ENCODE results near the gene TRIM54.
"Not testable (repeated sequence)": the region's sequence is repeated elsewhere in the genome, so short reads cannot be mapped to it uniquely, and the experiment has no call there.

Gene TRIM54

GRCh38 chr2:27281442-27281841, 787 bp upstream of the TRIM54 start:
- no peak for DNase-seq (ENCODE audit: low read depth in 4 of 4, low spot score in 1 of 4)

DNA sequence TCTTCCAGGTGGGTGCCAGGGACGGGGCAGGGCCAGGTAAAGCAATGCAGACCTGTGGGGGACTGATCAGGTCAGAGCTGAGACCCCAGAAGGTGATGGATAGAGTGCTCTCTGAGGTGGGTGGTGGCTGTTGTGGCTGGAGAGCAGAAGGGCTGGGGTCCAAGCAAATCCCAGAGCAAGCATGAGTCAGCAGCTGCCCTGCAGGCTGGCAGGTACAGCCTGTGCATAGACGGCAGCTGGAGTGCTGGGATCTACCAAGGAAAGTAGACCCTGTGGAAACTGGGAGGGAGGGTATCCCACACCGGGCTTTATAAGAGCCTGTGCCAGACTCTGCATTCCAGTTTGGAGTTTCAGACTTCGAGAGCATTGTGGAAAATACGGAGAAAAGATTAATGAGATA, 663 bp downstream of the TRIM54 start:
- DNase-seq (ENCODE audit: low read depth in 4 of 4, low spot score in 1 of 4) = no peak

DNA sequence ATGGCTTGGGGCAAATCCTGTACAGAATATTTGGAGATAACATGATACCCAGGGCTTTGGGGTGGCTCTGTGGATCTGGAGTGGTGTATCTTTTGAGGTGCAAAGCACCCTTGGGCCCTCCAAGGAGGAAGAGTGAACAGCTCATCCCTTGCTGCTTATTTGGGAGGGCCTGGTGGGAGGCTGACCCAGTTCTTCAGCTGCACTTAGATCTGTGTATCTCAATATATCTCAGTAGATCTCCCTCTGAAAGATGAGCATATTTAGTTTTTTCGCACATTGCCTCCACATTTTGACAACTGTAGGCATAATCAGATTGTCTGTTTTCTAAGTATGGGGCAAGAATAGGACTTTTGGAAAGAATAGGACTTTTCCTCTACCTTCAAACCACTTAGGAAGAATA, 2.8 kb downstream of the TRIM54 start:
- DNase-seq (ENCODE audit: low read depth in 4 of 4, low spot score in 1 of 4) = no peak

DNA sequence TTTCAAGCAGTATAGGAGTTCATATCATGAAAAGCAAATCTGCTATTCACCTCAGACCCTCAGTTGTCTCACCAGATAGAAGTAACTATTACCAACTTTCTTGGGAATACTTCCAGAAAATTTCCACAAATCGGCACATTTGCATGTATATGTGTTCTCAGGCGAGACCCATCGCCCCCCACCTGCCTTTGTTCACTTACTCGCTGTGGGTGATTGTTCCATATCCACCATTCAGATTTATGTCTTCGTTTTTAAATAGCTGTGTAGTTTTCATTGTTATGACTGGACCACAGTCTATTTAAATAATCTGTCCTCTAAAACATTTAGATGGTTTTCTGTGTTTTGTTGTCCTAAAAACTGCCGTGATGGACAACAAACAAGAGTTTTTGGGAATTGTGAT, 3.3 kb downstream of the TRIM54 start:
- DNase-seq (ENCODE audit: low read depth in 4 of 4, low spot score in 1 of 4) = no peak

- no peak for DNase-seq (ENCODE audit: low read depth in 4 of 4, low spot score in 1 of 4)
These were observed 6.4 kb downstream of the TRIM54 start for GRCh38 chr2:27288610-27289009.

DNA sequence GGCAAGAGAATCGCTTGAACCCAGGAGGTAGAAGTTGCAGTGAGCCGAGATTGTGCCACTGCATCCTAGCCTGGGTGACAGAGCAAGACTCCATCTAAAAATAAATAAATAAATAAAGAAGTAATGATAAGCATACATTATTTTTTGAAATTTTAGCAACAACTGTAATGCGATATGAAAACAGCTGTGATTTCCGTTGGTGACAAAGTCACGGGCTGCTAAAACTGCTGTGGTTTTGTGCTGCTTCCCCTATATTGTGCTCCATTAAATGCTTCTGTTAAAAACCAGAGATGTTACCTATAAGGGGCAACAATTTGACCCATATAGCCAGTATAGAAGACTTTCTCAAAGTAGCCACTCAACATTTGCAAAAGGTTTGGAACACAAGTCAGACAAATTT, 8.3 kb downstream of the TRIM54 start:
- DNase-seq (ENCODE audit: low read depth in 4 of 4, low spot score in 1 of 4) = no peak

DNA sequence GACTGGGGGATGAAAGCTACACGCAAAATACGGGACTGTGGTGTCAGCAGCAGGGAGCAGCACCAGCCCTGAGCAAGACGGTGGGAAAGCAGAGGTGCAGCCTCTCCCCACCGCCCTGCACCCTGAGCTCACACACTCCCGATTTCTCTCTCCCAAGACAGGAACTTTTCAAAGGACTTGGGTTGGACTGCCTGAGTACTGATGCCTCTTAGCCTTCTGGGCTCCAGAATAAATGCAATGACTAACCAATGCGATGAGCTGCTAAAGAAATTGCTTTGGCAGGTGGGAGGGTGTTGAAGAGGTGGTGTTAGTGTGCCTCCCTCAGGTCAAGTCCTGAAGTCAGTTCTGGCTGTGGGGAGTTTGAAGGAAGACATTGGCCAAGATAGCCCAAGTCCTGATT, 9.6 kb downstream of the TRIM54 start:
- no peak for DNase-seq (ENCODE audit: low read depth in 4 of 4, low spot score in 1 of 4)

GRCh38 chr2:27294928-27295327, 12.7 kb downstream of the TRIM54 start:
- no peak for DNase-seq (ENCODE audit: low read depth in 4 of 4, low spot score in 1 of 4)

DNA sequence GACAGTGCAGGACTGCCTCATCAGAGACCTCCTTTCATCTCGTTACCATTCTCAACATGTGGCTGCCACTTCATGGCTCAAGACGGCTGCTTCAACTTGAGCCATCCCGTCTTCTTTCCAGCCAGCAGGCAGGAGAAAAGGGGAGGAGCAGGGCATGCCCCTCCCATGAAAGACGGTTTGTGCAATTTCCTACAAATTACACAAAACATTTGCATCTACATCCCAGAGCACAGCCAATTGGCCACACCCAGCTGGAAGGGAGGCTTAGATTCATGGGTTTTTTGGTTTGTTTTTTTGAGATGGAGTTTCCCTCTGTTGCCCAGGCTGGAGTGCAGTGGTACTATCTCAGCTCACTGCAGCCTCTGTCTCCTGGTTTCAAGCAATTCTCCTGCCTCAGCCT, 14.3 kb downstream of the TRIM54 start:
- DNase-seq (ENCODE audit: low read depth in 4 of 4, low spot score in 1 of 4) = no peak

DNA sequence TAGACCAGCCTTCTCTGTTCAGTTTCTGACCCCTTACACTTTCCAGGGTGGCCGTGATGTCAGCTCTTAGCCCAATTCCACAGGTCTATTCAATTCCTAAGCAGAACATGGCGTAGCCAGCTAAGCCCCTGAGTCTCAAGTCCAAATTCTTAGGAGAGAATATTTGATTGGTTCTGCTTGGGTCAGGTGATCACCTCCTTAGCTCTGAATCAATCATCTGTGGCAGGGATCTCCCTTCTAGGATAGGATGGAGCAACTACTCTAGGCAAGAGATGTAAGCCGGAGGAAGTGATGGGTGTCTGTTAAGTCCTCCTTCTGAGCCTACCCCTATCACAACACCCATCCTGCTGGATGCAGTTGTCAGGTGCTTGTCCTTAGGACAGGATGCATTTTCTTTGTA, 15.0 kb downstream of the TRIM54 start:
- DNase-seq (ENCODE audit: low read depth in 4 of 4, low spot score in 1 of 4) = no peak

DNA sequence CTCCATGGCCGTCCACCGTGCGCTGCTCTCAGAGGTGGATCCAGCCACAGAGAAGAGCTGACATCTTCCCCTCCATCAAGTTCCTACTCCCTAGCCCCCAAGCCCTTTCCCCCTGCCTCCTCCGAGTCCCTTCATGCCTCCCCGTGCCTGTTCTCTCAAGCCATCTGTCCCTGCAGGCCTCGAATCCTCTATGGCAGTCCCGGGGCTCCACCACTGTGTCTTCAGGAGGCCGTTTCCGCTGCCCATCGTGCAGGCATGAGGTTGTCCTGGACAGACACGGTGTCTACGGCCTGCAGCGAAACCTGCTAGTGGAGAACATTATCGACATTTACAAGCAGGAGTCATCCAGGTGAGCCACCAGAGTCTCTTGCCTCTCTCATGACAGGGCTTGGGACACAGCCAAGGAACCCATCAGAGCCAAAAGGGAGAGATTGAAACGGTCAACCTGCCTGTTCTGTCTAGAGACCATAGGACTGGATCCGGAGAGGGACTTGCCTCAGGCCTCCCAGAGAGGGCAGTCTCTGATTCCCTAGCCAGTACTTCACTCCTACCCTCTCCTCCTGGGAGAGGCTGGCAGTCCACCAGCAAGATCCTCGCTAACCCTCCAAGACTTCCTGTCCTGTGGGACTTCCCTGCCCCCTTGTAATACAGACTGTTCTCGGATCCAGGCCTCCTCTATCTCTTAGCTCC, 16.3 kb downstream of the TRIM54 start:
- no peak for DNase-seq (ENCODE audit: low read depth in 4 of 4, low spot score in 1 of 4)

GRCh38 chr2:27300606-27301005, 18.4 kb downstream of the TRIM54 start:
- not testable (repeated sequence) for DNase-seq (ENCODE audit: low read depth in 4 of 4, low spot score in 1 of 4)

DNA sequence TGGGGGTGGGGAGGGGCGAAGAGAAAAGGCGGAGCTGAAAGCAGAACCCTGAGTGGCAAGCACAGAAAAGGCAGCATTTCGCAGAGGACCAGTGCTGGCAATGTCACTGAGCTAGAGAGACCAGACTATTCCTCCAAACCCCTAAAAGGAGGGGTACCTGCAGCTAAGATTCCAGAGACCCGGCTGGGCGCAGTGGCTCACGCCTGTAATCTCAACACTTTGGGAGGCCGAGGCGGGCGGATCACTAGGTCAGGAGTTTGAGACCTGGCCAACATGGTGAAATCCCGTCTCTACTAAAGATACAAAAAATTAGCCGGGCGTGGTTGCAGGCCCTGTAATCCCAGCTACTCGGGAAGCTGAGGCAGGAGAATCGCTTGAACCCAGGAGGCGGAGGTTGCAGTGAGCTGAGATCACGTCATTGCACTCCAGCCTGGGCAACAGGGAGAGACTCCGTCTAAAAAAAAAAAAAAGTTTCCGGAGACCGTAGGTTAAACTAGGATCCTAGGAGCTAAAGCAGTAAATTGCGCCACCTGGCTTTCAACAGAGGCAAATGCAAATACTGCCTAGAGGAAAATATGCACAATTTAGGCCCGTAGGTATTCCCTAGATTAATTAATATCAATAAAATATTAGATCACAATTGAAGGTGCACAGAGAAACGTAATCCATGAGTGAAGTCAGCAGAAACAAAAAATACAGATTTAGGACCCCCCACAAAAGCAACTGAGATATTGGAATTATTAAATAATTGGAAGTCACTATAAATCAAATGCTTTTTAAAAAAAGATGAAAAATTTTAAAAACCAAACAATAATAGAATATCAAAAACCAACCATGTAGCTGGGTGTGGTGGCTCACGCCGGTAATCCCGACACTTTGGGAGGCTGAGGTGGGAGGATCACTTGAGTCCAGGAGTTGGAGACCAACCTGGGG, 21.1 kb downstream of the TRIM54 start:
- DNase-seq (ENCODE audit: low read depth in 4 of 4, low spot score in 1 of 4) = no peak

- DNase-seq (ENCODE audit: low read depth in 4 of 4, low spot score in 1 of 4) = no peak
These were observed 22.4 kb downstream of the TRIM54 start for GRCh38 chr2:27304488-27305240.

DNA sequence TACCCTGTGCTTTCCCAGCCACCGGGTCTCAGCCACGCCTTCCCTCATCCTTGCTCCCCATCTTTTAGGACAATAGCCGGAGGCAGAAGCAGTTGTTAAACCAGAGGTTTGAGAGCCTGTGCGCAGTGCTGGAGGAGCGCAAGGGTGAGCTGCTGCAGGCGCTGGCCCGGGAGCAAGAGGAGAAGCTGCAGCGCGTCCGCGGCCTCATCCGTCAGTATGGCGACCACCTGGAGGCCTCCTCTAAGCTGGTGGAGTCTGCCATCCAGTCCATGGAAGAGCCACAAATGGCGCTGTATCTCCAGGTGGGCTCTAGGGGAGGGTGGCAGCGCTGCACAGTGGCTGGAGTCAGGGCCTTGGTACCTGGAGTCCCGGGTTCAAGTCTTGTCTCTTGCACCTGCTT, 23.3 kb downstream of the TRIM54 start:
- no peak for DNase-seq (ENCODE audit: low read depth in 4 of 4, low spot score in 1 of 4)

GRCh38 chr2:27306136-27306535, 23.9 kb downstream of the TRIM54 start:
- no peak for DNase-seq (ENCODE audit: low read depth in 4 of 4, low spot score in 1 of 4)

GRCh38 chr2:27306573-27307286, 24.5 kb downstream of the TRIM54 start:
- DNase-seq (ENCODE audit: low read depth in 4 of 4, low spot score in 1 of 4) = peak in 1 of 4 experiments; percentile 27

- DNase-seq (ENCODE audit: low read depth in 4 of 4, low spot score in 1 of 4) = no peak
These were observed 25.0 kb downstream of the TRIM54 start for GRCh38 chr2:27307287-27307544.

DNA sequence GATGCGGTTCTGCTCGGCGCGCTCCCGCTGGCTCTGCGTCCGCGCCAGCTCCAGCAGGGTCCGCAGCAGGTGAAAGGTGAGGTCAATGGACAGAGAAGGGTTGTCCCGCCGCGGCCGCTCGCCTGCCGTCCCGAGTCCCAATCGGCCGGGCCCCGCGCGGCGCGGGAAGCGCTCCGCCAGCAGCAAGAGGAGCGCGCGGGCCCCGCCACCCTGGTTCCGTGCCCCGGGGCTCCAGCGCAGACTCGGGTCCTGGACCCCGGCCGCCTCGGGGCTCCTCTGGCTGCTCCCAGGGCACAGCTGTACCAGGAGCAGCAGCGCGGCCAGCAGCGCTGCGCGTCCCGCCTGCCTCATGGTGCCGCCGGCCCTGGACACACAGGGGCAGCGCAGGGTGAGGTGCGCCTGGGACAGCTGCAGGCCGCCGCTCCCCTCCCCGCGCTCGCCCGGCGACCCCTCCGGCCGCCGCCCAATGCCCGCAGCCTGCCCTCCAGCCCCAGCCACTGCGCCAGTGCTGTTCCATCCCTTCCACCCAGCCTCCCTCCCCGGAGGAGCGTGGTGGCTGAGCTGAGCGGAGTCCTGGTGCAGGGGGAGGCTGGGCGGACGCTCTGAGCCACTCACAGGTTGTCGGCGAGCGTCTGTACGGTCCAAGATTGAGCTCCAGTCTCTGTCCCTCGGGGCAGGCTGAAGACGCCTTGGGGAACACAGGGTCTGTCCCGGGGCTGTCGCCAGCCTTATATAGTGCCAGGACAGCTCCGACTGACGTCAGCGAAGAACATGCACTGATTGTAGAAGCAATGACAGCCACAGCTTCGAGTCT, 25.5 kb downstream of the TRIM54 start:
- no peak for DNase-seq (ENCODE audit: low read depth in 4 of 4, low spot score in 1 of 4)

- DNase-seq (ENCODE audit: low read depth in 4 of 4, low spot score in 1 of 4) = no peak
These were observed 26.2 kb downstream of the TRIM54 start, which contains the start of gene UCN for GRCh38 chr2:27308359-27308881. TSS of gene UCN (minus strand) at chr2:27308445. CDS start at chr2:27307895, 550 bp downstream.

Measured in stimulated activated CD4-positive, alpha-beta T cell treated with anti-CD3 and anti-CD28 coated beads, Interleukin-1b, Interleukin-23, amount 100 ng/mL, for 24 hours (primary cell).